Activated CD4-positive, CD25-positive, alpha-beta regulatory T cell treated with anti-CD3 and anti-CD28 coated beads, Interleukin-2, amount 50 U/mL, for 72 hours (primary cell): ENCODE results near the gene FBXW4.

Experiments used
- DNase-seq: peaks from one replicate; pipeline ENCODE4 v3.0.0; 2021

The FBXW4 gene

DNA sequence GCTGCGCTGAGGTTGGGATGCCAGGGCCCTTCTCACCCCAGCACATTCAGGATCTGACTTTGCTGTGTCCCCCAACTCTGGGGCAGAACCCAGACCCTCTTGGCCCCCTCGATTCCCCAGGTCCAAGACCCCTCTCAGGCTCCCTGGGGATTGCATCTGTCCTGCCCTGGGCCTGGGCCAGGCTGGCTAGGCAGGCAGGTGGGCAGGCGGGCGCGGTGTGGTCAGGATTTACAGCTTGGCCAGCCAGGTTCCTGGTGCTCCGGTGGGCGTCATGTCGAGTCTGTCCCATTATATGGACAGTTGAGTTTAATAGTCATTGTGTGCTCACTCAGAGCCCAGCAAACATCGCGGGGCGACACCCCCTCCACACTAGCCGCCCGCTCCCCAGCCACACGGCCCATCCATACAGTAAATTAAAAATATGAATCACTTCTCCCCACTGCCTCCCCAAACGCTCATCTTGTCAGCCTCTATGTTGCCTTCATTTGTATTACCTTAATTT lies 130.4 kb downstream of the FBXW4 start:
- DNase-seq: no peak

DNA sequence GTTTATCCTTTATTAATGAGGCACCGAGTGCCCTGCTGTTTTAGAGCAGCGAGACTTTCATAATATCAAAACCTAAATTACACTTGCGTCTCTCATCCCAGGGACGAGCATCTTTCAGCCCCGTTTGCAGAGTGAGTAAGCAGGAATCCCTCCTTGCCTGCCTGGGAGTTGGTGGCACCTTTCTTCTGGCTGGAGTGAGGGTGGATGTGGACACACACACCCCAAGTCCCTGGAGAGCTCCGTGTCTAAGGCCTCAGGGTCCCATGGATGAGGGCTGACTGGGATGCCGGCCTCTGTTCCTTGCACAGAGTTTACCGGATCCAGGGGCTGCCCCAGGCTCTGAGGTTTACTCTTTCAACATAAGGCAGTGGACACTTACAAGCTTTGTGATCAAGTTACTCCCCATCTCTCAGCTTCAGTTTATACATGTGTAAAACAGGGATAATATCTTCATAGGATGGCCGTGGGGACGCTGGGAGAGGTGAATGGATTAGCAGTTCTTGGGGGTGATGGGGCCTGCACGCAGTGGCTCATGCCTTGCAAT lies 131.4 kb downstream of the FBXW4 start:
- no peak for DNase-seq

DNA sequence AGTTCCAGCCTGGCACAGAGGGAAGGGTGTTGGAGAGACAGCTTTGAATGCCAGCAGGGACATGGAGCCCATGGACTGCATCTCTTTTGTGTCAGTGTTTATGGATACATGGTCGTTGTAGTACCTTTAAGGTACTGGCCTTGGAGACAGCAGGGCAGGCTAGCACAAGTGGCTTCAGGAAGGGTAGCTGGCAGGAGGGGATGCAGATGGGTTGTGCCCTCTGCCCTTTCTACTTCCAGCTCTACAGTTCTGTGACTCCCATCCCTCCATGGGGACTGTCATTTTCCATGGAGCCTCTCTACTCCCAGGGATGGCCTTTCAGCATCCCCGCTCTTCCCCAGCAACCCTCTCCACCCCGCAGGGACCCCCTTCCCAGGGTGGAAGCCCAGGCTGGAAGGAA lies 132.0 kb downstream of the FBXW4 start:
- no peak for DNase-seq

DNA sequence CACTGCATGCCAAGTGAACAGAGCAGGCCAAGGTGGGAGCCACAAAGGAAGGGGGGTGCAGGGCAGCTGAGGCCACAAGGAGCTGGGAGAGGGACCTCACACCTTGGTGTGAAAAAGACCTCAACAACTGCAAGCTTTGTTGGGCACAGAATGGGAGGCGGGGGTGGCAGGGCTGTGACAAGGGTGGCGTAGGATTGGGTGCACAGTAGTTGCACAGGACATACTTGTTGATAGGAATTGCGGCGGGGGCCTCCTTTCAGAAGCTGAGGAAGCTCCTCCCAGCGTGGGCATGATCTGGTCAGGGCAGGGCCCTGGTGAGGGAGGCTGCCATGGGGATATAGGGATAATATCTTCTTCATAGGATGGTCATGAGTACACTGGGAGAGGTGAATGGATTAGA lies 132.7 kb downstream of the FBXW4 start:
- no peak for DNase-seq

DNA sequence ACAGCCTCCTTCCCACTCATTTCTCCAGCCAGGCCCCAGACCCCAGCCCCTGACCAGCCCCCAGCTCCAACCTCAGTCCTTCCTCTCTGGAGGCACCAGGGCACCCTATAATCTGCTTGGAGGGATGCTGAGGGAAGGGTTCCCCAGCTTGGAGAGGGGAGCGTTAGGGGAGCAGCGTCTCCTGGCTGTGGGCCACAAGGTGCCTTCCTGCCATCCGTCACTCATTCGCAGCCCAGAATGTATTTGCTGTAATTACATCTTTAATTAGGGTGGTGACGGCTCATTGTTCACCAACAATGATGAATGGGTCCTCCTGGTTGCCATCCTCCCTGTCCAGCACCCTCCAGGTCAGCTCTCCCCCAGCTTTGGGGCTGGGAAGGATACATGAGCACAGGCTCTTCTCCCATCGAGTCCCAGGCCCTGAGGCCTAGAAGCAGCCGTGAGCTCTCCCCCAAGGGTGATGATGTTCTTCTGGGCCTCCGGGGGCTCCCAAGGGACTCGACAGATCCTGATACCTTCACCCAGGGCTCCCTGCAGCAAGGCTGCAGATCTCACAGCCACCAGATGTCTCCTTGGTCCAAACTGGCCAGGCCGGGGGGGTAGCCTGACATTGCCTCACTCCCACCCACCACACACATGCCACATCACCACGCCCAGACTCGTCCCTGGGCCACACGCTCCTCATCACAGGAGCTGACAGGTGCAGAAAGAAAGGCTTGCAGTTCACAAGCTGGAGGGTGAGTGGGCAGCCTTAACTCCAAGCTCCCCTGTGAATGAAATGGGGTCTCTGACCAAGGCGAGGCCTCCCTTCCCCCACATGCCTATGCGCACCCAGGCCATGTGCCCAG lies 133.7 kb downstream of the FBXW4 start:
- no peak for DNase-seq
